ENCODE measurements around the gene EXPH5. TPM values are rescaled to one million over a fixed set of nuclear protein-coding genes. Genes with fewer than 3 reads are reported as not detected.

Gene EXPH5
- total and polyA plus RNA-seq, 2 donors (not counting 1 experiment from before 2014, with no cell fraction given) = 0.12 to 0.37 TPM

- Histone ChIP-seq H4K20me1 (ENCODE audit: control insufficient read depth, insufficient read depth, low read length, poor library complexity, severe bottlenecking) (no peaks in the 10 kb centered on the region), H3K9ac (ENCODE audit: low read length) (no peak overlapping the region), H3K79me2 (ENCODE audit: control insufficient read depth, insufficient read depth, low read length) (no peaks in the 10 kb centered on the region), H3K4me1 (ENCODE audit: control insufficient read depth in 2 of 2, insufficient read depth in 2 of 2, low read length in 2 of 2) (no peaks in the 10 kb centered on the region), H3K4me3 (ENCODE audit: control extremely low read depth in 1 of 5, extremely low read depth in 1 of 5, insufficient read depth in 1 of 5, low read depth in 2 of 5, low read length in 4 of 5) (no peak overlapping the region), H2AFZ (ENCODE audit: insufficient read depth, low read depth, low read length, poor library complexity, severe bottlenecking) (no peak overlapping the region), H3K4me2 (replicated peaks; ENCODE audit: low read depth, low read length, poor library complexity, severe bottlenecking) (no peak overlapping the region), H3K36me3 (replicated peaks in 1 of 2; ENCODE audit: control extremely low read depth in 1 of 2, control insufficient read depth in 1 of 2, extremely low read depth in 1 of 2, insufficient read depth in 2 of 2, low read length in 1 of 2) (no peaks in the 10 kb centered on the region), H3K27me3 (replicated peaks in 1 of 4; ENCODE audit: control extremely low read depth in 1 of 4, control insufficient read depth in 3 of 4, insufficient read depth in 4 of 4, low read length in 3 of 4) (no peaks in the 10 kb centered on the region), H3K27ac (ENCODE audit: low read length in 2 of 2) (no peak overlapping the region), H3K9me3 (ENCODE audit: control extremely low read depth in 1 of 3, control insufficient read depth in 2 of 3, insufficient read depth in 1 of 3, low read length in 2 of 3) (no peaks in the 10 kb centered on the region)
- DNase-seq (no peak), ATAC-seq (ENCODE audit: low read depth) (no peak)
- 100% methylated on average over 1 of the region's 2 CpGs for WGBS (ENCODE audit: insufficient coverage)
- H3K9me3 Mint-ChIP-seq (ENCODE audit: insufficient read depth) = no peaks in the 10 kb centered on the region
- intact Hi-C loops (cut with micrococcal nuclease) = no loop called here
- H3K27ac Mint-ChIP-seq = no peak overlapping the region
- ChIA-PET POLR2A (no interaction called here), CTCF (no interaction called here)
- TF ChIP-seq EZH2 (IDR thresholded peaks at IDR 0.05; ENCODE audit: borderline replicate concordance, insufficient read depth, low read depth, low read length, poor library complexity, severe bottlenecking) = no peak
- no peak for TF ChIP-seq CTCF (IDR thresholded peaks at IDR 0.05)
- no peaks in the 10 kb centered on the region for H3K4me1 Mint-ChIP-seq
- H3K4me3 Mint-ChIP-seq = no peak overlapping the region
- H3K27me3 Mint-ChIP-seq = peaks cover 12% of the 10 kb centered on the region
Measured at GRCh38 chr11:108534274-108534882, 59.2 kb downstream of the EXPH5 start.

- Histone ChIP-seq H3K36me3 (replicated peaks in 1 of 2; ENCODE audit: control extremely low read depth in 1 of 2, control insufficient read depth in 1 of 2, extremely low read depth in 1 of 2, insufficient read depth in 2 of 2, low read length in 1 of 2) (no peaks in the 10 kb centered on the region), H3K4me3 (ENCODE audit: control extremely low read depth in 1 of 5, extremely low read depth in 1 of 5, insufficient read depth in 1 of 5, low read depth in 2 of 5, low read length in 4 of 5) (no peak overlapping the region), H3K79me2 (ENCODE audit: control insufficient read depth, insufficient read depth, low read length) (no peaks in the 10 kb centered on the region), H3K27me3 (replicated peaks in 1 of 4; ENCODE audit: control extremely low read depth in 1 of 4, control insufficient read depth in 3 of 4, insufficient read depth in 4 of 4, low read length in 3 of 4) (no peaks in the 10 kb centered on the region), H3K9me3 (ENCODE audit: control extremely low read depth in 1 of 3, control insufficient read depth in 2 of 3, insufficient read depth in 1 of 3, low read length in 2 of 3) (no peaks in the 10 kb centered on the region), H3K4me2 (replicated peaks; ENCODE audit: low read depth, low read length, poor library complexity, severe bottlenecking) (no peak overlapping the region), H3K4me1 (ENCODE audit: control insufficient read depth in 2 of 2, insufficient read depth in 2 of 2, low read length in 2 of 2) (no peaks in the 10 kb centered on the region), H4K20me1 (ENCODE audit: control insufficient read depth, insufficient read depth, low read length, poor library complexity, severe bottlenecking) (no peaks in the 10 kb centered on the region), H2AFZ (ENCODE audit: insufficient read depth, low read depth, low read length, poor library complexity, severe bottlenecking) (no peak overlapping the region), H3K27ac (ENCODE audit: low read length in 2 of 2) (no peak overlapping the region), H3K9ac (ENCODE audit: low read length) (no peak overlapping the region)
- Mint-ChIP-seq H3K9me3 (ENCODE audit: insufficient read depth) (no peaks in the 10 kb centered on the region), H3K4me3 (no peak overlapping the region), H3K4me1 (no peaks in the 10 kb centered on the region), H3K27ac (no peak overlapping the region), H3K27me3 (peaks cover 4% of the 10 kb centered on the region)
- intact Hi-C loops (cut with micrococcal nuclease) = no loop called here
- TF ChIP-seq EZH2 (IDR thresholded peaks at IDR 0.05; ENCODE audit: borderline replicate concordance, insufficient read depth, low read depth, low read length, poor library complexity, severe bottlenecking) = no peak
- no peak for TF ChIP-seq CTCF (IDR thresholded peaks at IDR 0.05)
- WGBS (ENCODE audit: insufficient coverage) = 96% methylated on average over 2 of the region's 5 CpGs
- CTCF ChIA-PET = no interaction called here
- ATAC-seq (ENCODE audit: low read depth) (no peak), DNase-seq (no peak)
- POLR2A ChIA-PET = no interaction called here
Measured at GRCh38 chr11:108530426-108530825, 63.1 kb downstream of the EXPH5 start.
